A549 treated with AZD9567 at 1 μM for 4 hours (cell line): ENCODE measurements around the gene MRPS7. TPM values are rescaled to one million over a fixed set of nuclear protein-coding genes. Genes with fewer than 3 reads are reported as not detected.

Experiments
- total RNA-seq: library from RNA; stranded (reverse); fragments of 200-300 nt; extraction: Qiagen RNA extraction; gene quantifications from 5 replicates; pipeline ENCODE4 v1.2.3, GENCODE V29; 2022; ENCODE audit not compliant: insufficient read depth

MRPS7 gene
- total RNA-seq, result 158 to 181 TPM (median 171 TPM) in 5 replicates

GRCh38 chr17:75261336-75262111 lies at the start of gene MRPS7, which contains the start of gene GGA3:
TSS of gene MRPS7 (plus strand) at chr17:75261879. CDS start at chr17:75261901, 22 bp downstream.
TSS of gene GGA3 (minus strand) at chr17:75261606. CDS start at chr17:75261587, 19 bp downstream.

GRCh38 chr17:75270966-75271232 lies 9.2 kb downstream of the MRPS7 start, which contains the start of gene MIF4GD:
TSS of gene MIF4GD (minus strand) at chr17:75271231. CDS start at chr17:75270195, 1,036 bp downstream.

GRCh38 chr17:75289115-75289831 lies 27.6 kb downstream of the MRPS7 start, which contains the start of gene SLC25A19:
TSS of gene SLC25A19 (minus strand) at chr17:75289433. CDS start at chr17:75286764, 2,669 bp downstream.

Other genes with a start within 250 kb of the MRPS7 start
- 63.6 to 85.7 TPM (median 80.7 TPM) in 5 replicates for gene MRPL58, start 249.2 kb upstream of the MRPS7 start, total RNA-seq
- 490 to 552 TPM (median 514 TPM) in 5 replicates for gene ATP5PD, start 214.9 kb upstream of the MRPS7 start, total RNA-seq
- gene KCTD2, start 214.7 kb upstream of the MRPS7 start, total RNA-seq, result 30.8 to 35.2 TPM (median 31.4 TPM) in 5 replicates
- 21.2 to 29.7 TPM (median 29.1 TPM) in 5 replicates for gene SLC16A5, start 173.9 kb upstream of the MRPS7 start, total RNA-seq
- 16.3 to 18.8 TPM (median 16.8 TPM) in 5 replicates for gene ARMC7, start 151.9 kb upstream of the MRPS7 start, total RNA-seq
- 61.9 to 137 TPM (median 123 TPM) in 5 replicates for gene NT5C, start 130.1 kb upstream of the MRPS7 start, total RNA-seq
- 760 to 817 TPM (median 790 TPM) in 5 replicates for gene JPT1, start 107.4 kb upstream of the MRPS7 start, total RNA-seq
- gene SUMO2, start 78.9 kb upstream of the MRPS7 start, total RNA-seq, result 352 to 579 TPM (median 384 TPM) in 5 replicates
- 91.8 to 101 TPM (median 98.8 TPM) in 5 replicates for gene NUP85, start 56.2 kb upstream of the MRPS7 start, total RNA-seq
- 21.3 to 34.9 TPM (median 31.4 TPM) in 5 replicates for gene GGA3, start 273 bp upstream of the MRPS7 start, total RNA-seq
- 31.9 to 38.5 TPM (median 37.8 TPM) in 5 replicates for gene MIF4GD, start 9.4 kb downstream of the MRPS7 start, total RNA-seq
- 16.5 to 24.0 TPM (median 22.8 TPM) in 5 replicates for gene SLC25A19, start 27.6 kb downstream of the MRPS7 start, total RNA-seq
- gene GRB2, start 143.8 kb downstream of the MRPS7 start, total RNA-seq, result 90.0 to 100 TPM (median 98.6 TPM) in 5 replicates
- 40.4 to 81.2 TPM (median 42.0 TPM) in 5 replicates for gene TMEM94, start 194.8 kb downstream of the MRPS7 start, total RNA-seq